OCI-LY7 (cell line): ENCODE results near the gene ASCC2.

ENCODE experiments used
- EZH2phosphoT487 ChIP-seq: fragments of 200-600 bp; sonication (generic); IDR thresholded peaks from 2 replicates; pipeline ENCODE4 v1.6.1; 2018; ENCODE audit warnings: low read depth, borderline replicate concordance, mild to moderate bottlenecking, mixed run types, antibody characterized with exemption, low read length, moderate library complexity, mixed read lengths
- TF ChIP-seq, protein P1 (sequence below): fragments of 200-600 bp; sonication (generic); conservative IDR thresholded peaks from 2 replicates; pipeline ENCODE4 v1.5.1; 2014; ENCODE audit warnings: mild to moderate bottlenecking, antibody characterized with exemption, low read length, moderate library complexity, mixed read lengths

GRCh38 chr22:29747832-29748231 is 90.2 kb downstream of the ASCC2 start:
- TF ChIP-seq, protein P1, sequence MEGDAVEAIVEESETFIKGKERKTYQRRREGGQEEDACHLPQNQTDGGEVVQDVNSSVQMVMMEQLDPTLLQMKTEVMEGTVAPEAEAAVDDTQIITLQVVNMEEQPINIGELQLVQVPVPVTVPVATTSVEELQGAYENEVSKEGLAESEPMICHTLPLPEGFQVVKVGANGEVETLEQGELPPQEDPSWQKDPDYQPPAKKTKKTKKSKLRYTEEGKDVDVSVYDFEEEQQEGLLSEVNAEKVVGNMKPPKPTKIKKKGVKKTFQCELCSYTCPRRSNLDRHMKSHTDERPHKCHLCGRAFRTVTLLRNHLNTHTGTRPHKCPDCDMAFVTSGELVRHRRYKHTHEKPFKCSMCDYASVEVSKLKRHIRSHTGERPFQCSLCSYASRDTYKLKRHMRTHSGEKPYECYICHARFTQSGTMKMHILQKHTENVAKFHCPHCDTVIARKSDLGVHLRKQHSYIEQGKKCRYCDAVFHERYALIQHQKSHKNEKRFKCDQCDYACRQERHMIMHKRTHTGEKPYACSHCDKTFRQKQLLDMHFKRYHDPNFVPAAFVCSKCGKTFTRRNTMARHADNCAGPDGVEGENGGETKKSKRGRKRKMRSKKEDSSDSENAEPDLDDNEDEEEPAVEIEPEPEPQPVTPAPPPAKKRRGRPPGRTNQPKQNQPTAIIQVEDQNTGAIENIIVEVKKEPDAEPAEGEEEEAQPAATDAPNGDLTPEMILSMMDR, result no peak
- no peak for TF ChIP-seq EZH2phosphoT487
